H1 (cell line): ENCODE data around the gene CYLD. TPM values are rescaled to one million over a fixed set of nuclear protein-coding genes. Genes with fewer than 3 reads are reported as not detected.

Source experiments
- CTCF ChIA-PET: fragments of 300-600 bp; sonication (Branson Sonifier 250); formaldehyde crosslinking; loops from one replicate; lab custom pipeline; 2021; ENCODE audit not compliant: partially characterized antibody; lab: Charles Lee
- POLR2A ChIA-PET: fragments of 300-600 bp; sonication (Branson Sonifier 250); formaldehyde crosslinking; loops from one replicate; lab custom pipeline; 2021; ENCODE audit warnings: inconsistent platforms; ENCODE audit not compliant: partially characterized antibody; lab: Charles Lee
- DNase-seq, 2 experiments: peaks; one replicate each; pipeline versions ENCODE4 v3.0.0 to v3.0.0-alpha.2; 2010 to 2022; ENCODE audit warnings: low spot score in 2 of 2, low read depth in 1 of 2, mixed read lengths in 1 of 2
- FAIRE-seq: peaks from 2 replicates; lab custom pipeline; 2011; peaks lifted over from hg19 to GRCh38; lab: Jason Lieb, UNC
- H2AFZ ChIP-seq: 2 replicates; pipeline ENCODE4 v1.8.1; 2012; ENCODE audit warnings: low read length, inconsistent platforms
- H2AK5ac ChIP-seq: 2 replicates; pipeline ENCODE4 v1.6.1; 2013; ENCODE audit warnings: low read depth, low read length
- H2BK120ac ChIP-seq: replicated peaks from 2 replicates; pipeline ENCODE3; 2013; ENCODE audit warnings: low read depth, low read length, inconsistent platforms
- H2BK12ac ChIP-seq: 2 replicates; pipeline ENCODE4 v1.6.1; 2013; ENCODE audit warnings: low read depth, low read length
- H2BK15ac ChIP-seq: 2 replicates; pipeline ENCODE4 v1.6.1; 2013; ENCODE audit warnings: low read length
- H2BK20ac ChIP-seq: 2 replicates; pipeline ENCODE4 v1.6.1; 2013; ENCODE audit warnings: low read length
- H2BK5ac ChIP-seq: 2 replicates; pipeline ENCODE4 v1.6.1; 2013; ENCODE audit warnings: low read depth, low read length
- H3K14ac ChIP-seq: 2 replicates; pipeline ENCODE4 v1.6.1; 2013; ENCODE audit warnings: inconsistent platforms; ENCODE audit not compliant: insufficient read length
- H3K18ac ChIP-seq: 2 replicates; pipeline ENCODE4 v1.6.1; 2013; ENCODE audit warnings: low read length; ENCODE audit errors: extremely low read depth
- H3K23ac ChIP-seq: 2 replicates; pipeline ENCODE4 v1.6.1; 2013; ENCODE audit warnings: inconsistent platforms; ENCODE audit not compliant: insufficient read length
- H3K23me2 ChIP-seq: 2 replicates; pipeline ENCODE4 v1.6.1; 2013; ENCODE audit warnings: low read depth, low read length
- H3K27ac ChIP-seq: 2 replicates; pipeline ENCODE4 v1.6.1; 2011; ENCODE audit warnings: low read depth, low read length, inconsistent platforms
- H3K27me3 ChIP-seq, 4 experiments: replicated peaks in 1 of 4; 1 replicate in 1 of 4; 2 replicates in 3 of 4; pipeline versions ENCODE4 v1.6.1 to v1.8.1; 2011 to 2013; ENCODE audit warnings: low read length in 3 of 4, mild to moderate bottlenecking in 3 of 4, inconsistent platforms in 2 of 4, mixed read lengths in 2 of 4, moderate library complexity in 1 of 4; ENCODE audit not compliant: control insufficient read depth in 3 of 4, insufficient read depth in 3 of 4; ENCODE audit errors: extremely low read depth in 1 of 4
- H3K36me3 ChIP-seq, 4 experiments: 2 replicates each; pipeline versions ENCODE4 v1.6.1 to v1.8.1; 2011 to 2013; ENCODE audit warnings: mild to moderate bottlenecking in 4 of 4, low read length in 3 of 4, moderate library complexity in 2 of 4, control low read depth in 1 of 4, inconsistent platforms in 1 of 4; ENCODE audit not compliant: insufficient read depth in 4 of 4, control insufficient read depth in 2 of 4
- H3K4ac ChIP-seq: replicated peaks from 2 replicates; pipeline ENCODE3; 2013; ENCODE audit warnings: low read length, low read depth, mixed read lengths, inconsistent platforms; ENCODE audit not compliant: insufficient read length
- H3K4me1 ChIP-seq, 4 experiments: replicated peaks in 1 of 4; 1 replicate in 1 of 4; 2 replicates in 3 of 4; pipeline versions ENCODE4 v1.6.1 to v1.8.1; 2011 to 2013; ENCODE audit warnings: low read length in 3 of 4, inconsistent platforms in 2 of 4, mixed read lengths in 1 of 4; ENCODE audit not compliant: insufficient read depth in 4 of 4, control insufficient read depth in 3 of 4
- H3K4me2 ChIP-seq, 2 experiments: 2 replicates each; pipeline versions ENCODE4 v1.6.1 to v1.8.1; 2011 to 2013; ENCODE audit warnings: low read depth in 2 of 2, low read length in 2 of 2, control low read depth in 1 of 2, inconsistent platforms in 1 of 2, mild to moderate bottlenecking in 1 of 2; ENCODE audit not compliant: insufficient read depth in 1 of 2
- H3K4me3 ChIP-seq, 4 experiments: fragments of 200-600, 300-600 bp in 1 of 4; sonication (generic), shearing (Covaris generic), sonication (Bioruptor Twin) in 1 of 4; 2 replicates each; pipeline versions ENCODE4 v1.5.1 to v1.8.1; 2011 to 2016; ENCODE audit warnings: low read length in 4 of 4, low read depth in 3 of 4, control low read depth in 2 of 4, inconsistent platforms in 2 of 4, mild to moderate bottlenecking in 2 of 4, mixed read lengths in 1 of 4, moderate library complexity in 1 of 4; ENCODE audit not compliant: insufficient read depth in 2 of 4; ENCODE audit errors: extremely low read depth in 1 of 4
- H3K56ac ChIP-seq: replicated peaks from 2 replicates; pipeline ENCODE3; 2013; ENCODE audit warnings: low read depth, mild to moderate bottlenecking, mixed read lengths, low read length, inconsistent platforms; ENCODE audit not compliant: insufficient read length
- H3K79me1 ChIP-seq: 2 replicates; pipeline ENCODE4 v1.6.1; 2013; ENCODE audit warnings: low read depth, low read length, control low read depth
- H3K79me2 ChIP-seq, 2 experiments: 2 replicates each; pipeline versions ENCODE4 v1.6.1 to v1.8.1; 2012 to 2013; ENCODE audit warnings: low read length in 2 of 2, mild to moderate bottlenecking in 2 of 2, inconsistent platforms in 1 of 2; ENCODE audit not compliant: insufficient read depth in 2 of 2, control insufficient read depth in 1 of 2
- H3K9ac ChIP-seq, 4 experiments: replicated peaks in 1 of 4; 1 replicate in 1 of 4; 2 replicates in 3 of 4; pipeline versions ENCODE4 v1.6.1 to v1.8.1; 2011 to 2013; ENCODE audit warnings: low read depth in 3 of 4, low read length in 3 of 4, control low read depth in 2 of 4, mild to moderate bottlenecking in 2 of 4, moderate library complexity in 2 of 4, inconsistent platforms in 1 of 4; ENCODE audit errors: extremely low read depth in 1 of 4
- H3K9me3 ChIP-seq, 2 experiments: 2 replicates each; pipeline versions ENCODE4 v1.6.1 to v1.8.1; 2012 to 2013; ENCODE audit warnings: mild to moderate bottlenecking in 2 of 2, moderate library complexity in 2 of 2, control low read depth in 1 of 2, inconsistent platforms in 1 of 2, low read depth in 1 of 2, low read length in 1 of 2, mixed read lengths in 1 of 2; ENCODE audit not compliant: insufficient read depth in 2 of 2
- H4K20me1 ChIP-seq, 2 experiments: replicated peaks in 1 of 2; 2 replicates each; pipeline versions ENCODE3 to v1.8.1; 2011 to 2013; ENCODE audit warnings: inconsistent platforms in 2 of 2, low read length in 2 of 2, mild to moderate bottlenecking in 1 of 2; ENCODE audit not compliant: insufficient read depth in 2 of 2, control insufficient read depth in 1 of 2
- H4K5ac ChIP-seq: 2 replicates; pipeline ENCODE4 v1.6.1; 2013; ENCODE audit warnings: low read length, low read depth, mixed read lengths, inconsistent platforms; ENCODE audit not compliant: insufficient read length
- H4K8ac ChIP-seq: 2 replicates; pipeline ENCODE4 v1.8.0; 2013; ENCODE audit warnings: mild to moderate bottlenecking, moderate library complexity, low read length, inconsistent platforms; ENCODE audit not compliant: insufficient read depth; ENCODE audit errors: extremely low read depth
- H4K91ac ChIP-seq: replicated peaks from 2 replicates; pipeline ENCODE3; 2013; ENCODE audit warnings: low read length, mixed read lengths, inconsistent platforms; ENCODE audit not compliant: insufficient read length
- CTCF ChIP-seq, 3 experiments: IDR thresholded peaks; 1 replicate in 2 of 3; 2 replicates in 1 of 3; pipeline versions ENCODE4 v1.5.1 to v1.6.1; 2011; ENCODE audit warnings: low read length in 3 of 3, mild to moderate bottlenecking in 3 of 3, inconsistent platforms in 2 of 3, low read depth in 1 of 3, moderate library complexity in 1 of 3; ENCODE audit not compliant: insufficient read depth in 1 of 3; ENCODE audit errors: control extremely low read depth in 1 of 3
- EGR1 ChIP-seq: IDR thresholded peaks from 2 replicates; pipeline ENCODE4 v1.6.1; 2011; ENCODE audit warnings: low read depth, low read length, borderline replicate concordance
- HDAC2 ChIP-seq, 2 experiments: fragments of 300-600 bp in 1 of 2; sonication (generic) in 1 of 2; IDR thresholded peaks; 2 replicates each; pipeline ENCODE4 v1.6.1; 2011 to 2012; ENCODE audit warnings: low read depth in 2 of 2, low read length in 2 of 2, mild to moderate bottlenecking in 2 of 2, moderate library complexity in 2 of 2, borderline replicate concordance in 1 of 2, inconsistent platforms in 1 of 2
- JUN ChIP-seq: IDR thresholded peaks from 2 replicates; pipeline ENCODE4 v1.6.1; 2011; ENCODE audit warnings: low read depth, mild to moderate bottlenecking, improper control_type of control experiment, low read length
- PHF8 ChIP-seq: fragments of 200-600 bp; sonication (generic); conservative IDR thresholded peaks from 2 replicates; pipeline ENCODE4 v1.7.1; 2012; ENCODE audit warnings: low read depth, mild to moderate bottlenecking, inconsistent platforms, low read length, moderate library complexity
- RAD21 ChIP-seq, 2 experiments: IDR thresholded peaks in 1 of 2; conservative IDR thresholded peaks in 1 of 2; 2 replicates each; pipeline ENCODE4 v1.6.1; 2011; ENCODE audit warnings: low read depth in 2 of 2, low read length in 2 of 2, improper control_type of control experiment in 1 of 2, inconsistent platforms in 1 of 2, mild to moderate bottlenecking in 1 of 2, moderate library complexity in 1 of 2
- SIRT6 ChIP-seq: IDR thresholded peaks from one replicate; pipeline ENCODE4 v1.7.1; 2012; ENCODE audit warnings: low read length, inconsistent platforms
- SP2 ChIP-seq: IDR thresholded peaks from 2 replicates; pipeline ENCODE4 v1.6.1; 2012; ENCODE audit warnings: mild to moderate bottlenecking, low read length, inconsistent platforms
- SP4 ChIP-seq: IDR thresholded peaks from 2 replicates; pipeline ENCODE4 v1.6.1; 2012; ENCODE audit warnings: low read length, inconsistent platforms
- WGBS, 2 experiments: shearing (Covaris generic) in 1 of 2; methylation state at CpG; one replicate each; pipeline versions ENCODE4 v1.1.6 to v1.1.7; 2013 to 2015; ENCODE audit warnings: low lambda C conversion rate in 2 of 2, mixed read lengths in 2 of 2, inconsistent platforms in 1 of 2, low coverage in 1 of 2, missing lambda C conversion rate in 1 of 2; ENCODE audit not compliant: insufficient replicate concordance in 2 of 2, insufficient coverage in 1 of 2, insufficient read length in 1 of 2; ENCODE audit errors: extremely low coverage in 1 of 2, missing lambda C conversion rate in 1 of 2; 5-methylcytosine and 5-hydroxymethylcytosine counted together
- polyA plus RNA-seq, 7 experiments: library from polyadenylated mRNA; depleted of rRNA in 3 of 7; stranded (reverse) in 5 of 7; unstranded in 2 of 7; fragments of >200 nt in 5 of 7; fragments of 200-250 nt in 2 of 7; gene quantifications; 1 replicate in 5 of 7; 2 replicates in 1 of 7; 4 replicates in 1 of 7; pipeline versions ENCODE4 v1.2.1 to v1.2.3, GENCODE V29; 2011 to 2013; ENCODE audit warnings: missing spikeins in 2 of 7, mixed read lengths in 2 of 7
- total RNA-seq: library from RNA; stranded (reverse); fragmentation: NEBNext Ultra II Directional; extraction: Animal tissue kit (Norgen Biotek cat#: 25700); gene quantifications from 2 replicates; pipeline ENCODE4 v1.2.1, GENCODE V29; 2021

The CYLD gene
- total and polyA plus RNA-seq, 2 of the 8 experiments (the other 6 are each of a cell fraction or from before 2014, with no cell fraction given), result 3.7 to 18.8 TPM

DNA sequence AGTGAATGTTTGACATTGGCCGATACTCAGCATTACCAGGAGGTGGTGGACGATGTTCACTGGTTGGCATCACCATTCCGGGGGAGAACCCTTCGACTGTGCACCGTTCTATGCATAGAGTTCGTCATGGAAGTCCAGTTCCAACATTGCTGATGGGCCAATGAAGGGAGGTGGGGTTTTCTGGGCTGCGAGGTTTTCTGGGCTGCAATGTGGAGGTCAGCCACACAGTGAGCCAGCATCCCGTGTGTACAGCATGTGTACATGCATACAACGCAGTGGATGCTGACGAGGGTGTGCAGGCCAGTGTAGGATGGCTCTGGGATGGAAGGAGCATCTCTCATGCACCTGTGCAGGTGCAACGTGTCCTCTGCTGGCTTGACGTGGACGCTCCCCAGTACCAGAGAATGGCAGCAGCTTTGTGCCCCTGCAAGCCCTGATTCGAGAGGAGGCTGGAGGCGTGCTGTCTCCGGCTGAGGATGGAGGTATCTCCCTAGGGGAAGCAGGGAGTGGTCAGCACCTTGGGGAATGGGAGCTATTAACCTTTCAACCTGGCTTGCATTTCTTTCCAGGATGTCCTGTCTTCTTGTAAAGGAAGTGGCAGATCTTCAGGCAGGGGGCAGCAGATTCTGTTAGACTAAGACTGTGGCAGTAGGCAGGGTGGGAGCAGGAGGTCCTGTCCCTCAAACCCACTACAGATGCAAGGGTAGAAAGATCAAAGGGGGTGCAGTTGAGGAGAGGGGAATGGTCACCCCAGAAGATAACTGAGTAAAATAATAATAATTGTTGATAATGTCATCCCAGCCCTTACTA is 98.2 kb downstream of the CYLD start:
- no peak overlapping the region for H3K23ac ChIP-seq
- H4K5ac ChIP-seq, result no peak overlapping the region

More for the DNA sequence above, 98.2 kb downstream of the CYLD start:
- Histone ChIP-seq H3K4me3 (no peak overlapping the region), H3K4me2 (peak overlapping the region in 1 of 2 experiments; percentile 52; a peak in 1 of 4 replicates), H2BK5ac (no peak overlapping the region), H2BK15ac (no peak overlapping the region), H3K4me1 (peaks cover 0 to 2% (median 1%) of the 10 kb centered on the region in 4 experiments; a peak in 2 of 7 replicates), H3K27me3 (no peaks in the 10 kb centered on the region), H3K14ac (no peak overlapping the region), H2BK120ac (no peak overlapping the region), H3K18ac (no peak overlapping the region), H3K56ac (no peak overlapping the region), H4K20me1 (peaks cover 0 to 1% of the 10 kb centered on the region in 2 experiments), H3K4ac (no peak overlapping the region), H3K79me1 (no peaks in the 10 kb centered on the region), H3K27ac (no peak overlapping the region), H3K79me2 (no peaks in the 10 kb centered on the region), H2BK20ac (no peak overlapping the region), H2AK5ac (no peak overlapping the region), H2BK12ac (no peak overlapping the region; the same call in 1 of the 2 replicates), H4K91ac (no peak overlapping the region), H3K9me3 (no peaks in the 10 kb centered on the region; a peak in 1 of 4 replicates), H4K8ac (no peak overlapping the region), H3K23me2 (no peaks in the 10 kb centered on the region), H2AFZ (no peak overlapping the region), H3K36me3 (no peaks in the 10 kb centered on the region), H3K9ac (no peak overlapping the region)
- ChIA-PET CTCF (interaction anchor here (1.0 to 2.2 kb wide), 3 partner anchors 9 to 44 kb away, joined by 3 to 8 read pairs (median 3); no protein-coding TSS in a partner anchor), POLR2A (no interaction called here)
- no peak for FAIRE-seq
- DNase-seq, result peak in 1 of 2 experiments; percentile 42
- no peak for TF ChIP-seq SIRT6
- no peak for TF ChIP-seq SP2
- no peak for TF ChIP-seq EGR1
- TF ChIP-seq CTCF (IDR thresholded peaks at IDR 0.05; ENCODE audit: control extremely low read depth in 1 of 3, insufficient read depth in 1 of 3, low read depth in 1 of 3, low read length in 3 of 3), result peak in 2 of 3 experiments; percentile 25 to 31; a peak in 2 of 4 replicates
- TF ChIP-seq PHF8, result no peak
- TF ChIP-seq RAD21 (IDR thresholded peaks at IDR 0.05 in 1 of 2, conservative IDR thresholded peaks at IDR 0.05 in 1 of 2; ENCODE audit: low read depth in 2 of 2, low read length in 2 of 2), result peak; percentile 31 to 51; a peak in 3 of 4 replicates
- TF ChIP-seq JUN, result no peak
- no peak for TF ChIP-seq SP4
- TF ChIP-seq HDAC2 (IDR thresholded peaks at IDR 0.05; ENCODE audit: borderline replicate concordance in 1 of 2, low read depth in 2 of 2, low read length in 2 of 2), result no peak
- WGBS, 2 experiments, result 84% methylated on average over 16 of the region's 16 CpGs; no CpG with 5 or more reads in 1 of the 2 experiments
